Measurements from ENCODE around the gene ZNF83.
"Not testable (repeated sequence)": the region's sequence is repeated elsewhere in the genome, so short reads cannot be mapped to it uniquely, and the experiment has no call there.

ZNF83 gene

GRCh38 chr19:52570000-52570861 is 67.9 kb downstream of the ZNF83 start, which contains the start of gene ZNF701:
Gene ZNF701 (plus strand): TSS chr19:52570287. CDS start chr19:52574148, 3,861 bp downstream.
- DNase-seq (ENCODE audit: low read depth, low spot score) = peak; percentile 73

DNA sequence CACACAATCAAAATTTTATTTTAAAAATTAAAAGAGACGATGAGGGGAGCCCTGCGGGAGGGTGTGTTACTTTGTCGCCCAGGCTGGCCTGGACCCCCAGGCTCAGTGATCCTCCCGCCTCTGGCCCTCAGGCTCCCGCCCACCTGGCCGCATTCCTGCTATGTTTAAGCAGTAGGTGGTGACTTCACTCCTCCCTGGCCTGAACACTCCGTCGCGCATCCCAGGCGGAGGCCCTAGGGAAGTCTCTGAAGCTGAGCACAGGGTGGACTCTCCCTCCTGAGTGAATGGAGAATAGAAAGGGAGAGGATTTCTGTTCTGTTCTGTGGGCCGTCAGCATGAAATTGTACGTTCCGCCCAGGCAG is 68.5 kb downstream of the ZNF83 start:
- DNase-seq (ENCODE audit: low read depth, low spot score) = not testable (repeated sequence)

DNA sequence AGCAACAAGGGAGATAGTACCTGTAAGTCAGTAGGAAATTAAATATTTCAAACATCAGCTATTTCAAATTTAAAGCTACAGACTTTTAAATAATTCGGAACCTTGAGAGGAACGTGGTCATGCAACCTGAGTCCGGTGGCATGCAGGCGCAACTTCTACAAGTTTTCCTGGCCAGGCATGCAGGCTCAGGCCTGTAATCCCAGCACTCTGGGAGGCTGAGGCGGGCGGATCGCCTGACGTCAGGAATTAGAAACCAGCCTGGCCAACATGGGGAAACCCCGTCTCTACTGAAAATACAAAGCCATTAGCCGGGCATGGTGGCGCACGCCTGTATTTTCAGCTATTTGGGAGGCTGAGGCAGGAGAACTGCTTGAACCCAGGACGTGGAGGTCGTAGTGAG is 70.2 kb downstream of the ZNF83 start:
- DNase-seq (ENCODE audit: low read depth, low spot score) = no peak

DNA sequence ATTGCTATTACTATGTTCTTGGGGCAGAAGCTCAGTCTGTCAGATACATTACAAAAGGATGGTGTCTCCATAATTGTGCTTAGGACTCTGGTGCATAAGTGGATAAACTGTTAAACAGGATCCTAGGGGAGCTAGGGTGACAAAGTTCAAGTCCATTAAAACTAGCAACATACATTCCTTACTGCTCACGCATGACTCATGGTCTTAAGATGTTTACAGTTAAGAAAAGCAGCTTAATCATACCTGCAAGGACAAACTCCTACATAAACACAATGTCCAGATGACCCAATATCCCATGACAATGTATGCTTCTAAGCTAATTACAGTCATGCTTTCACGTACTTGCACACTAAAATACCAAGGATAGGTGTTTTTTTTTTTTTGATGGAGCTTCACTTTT is 71.6 kb downstream of the ZNF83 start:
- no peak for DNase-seq (ENCODE audit: low read depth, low spot score)

- no peak for DNase-seq (ENCODE audit: low read depth, low spot score)
Measured at GRCh38 chr19:52566121-52566520, 72.0 kb downstream of the ZNF83 start.
